NCI-H510A treated with DMSO at 0.1 percent for 48 hours (cell line): ENCODE data around the gene PCBP3.
"Not testable (repeated sequence)": the region's sequence is repeated elsewhere in the genome, so short reads cannot be mapped to it uniquely, and the experiment has no call there.

Source experiments
- DNase-seq: peaks from one replicate; lab custom pipeline; 2025; lab: John Stamatoyannopoulos, UW

PCBP3 gene

GRCh38 chr21:45613396-45613795 lies 30.1 kb upstream of the PCBP3 start:
- no peak for DNase-seq

GRCh38 chr21:45613881-45614280 lies 29.6 kb upstream of the PCBP3 start:
- no peak for DNase-seq

DNA sequence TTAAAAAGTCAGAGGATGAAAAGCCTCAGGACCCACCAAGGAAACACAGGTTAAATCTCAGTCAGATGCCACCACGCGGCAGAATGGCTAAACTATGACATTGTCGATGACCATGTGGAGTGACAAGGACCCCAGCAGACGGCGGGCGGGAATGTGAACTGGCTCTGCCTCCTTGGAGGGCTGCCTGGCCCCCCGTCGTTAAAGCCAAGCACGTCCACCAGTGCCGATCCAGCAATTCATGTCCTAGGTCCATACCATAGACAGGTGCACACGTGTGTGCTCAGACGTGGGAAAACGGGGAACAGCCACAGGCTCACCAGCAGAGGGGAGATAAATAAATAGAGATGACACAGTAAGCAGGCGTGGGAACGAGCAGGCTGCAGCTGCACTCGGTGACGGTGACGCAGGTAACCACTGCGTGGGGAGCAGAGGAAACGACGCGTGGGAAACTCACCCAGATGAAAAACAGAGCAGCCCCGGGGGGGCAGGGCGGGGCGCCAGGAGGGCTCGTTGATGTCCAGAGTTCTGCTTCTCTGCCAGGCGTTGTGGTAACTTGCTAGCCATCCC lies 28.3 kb upstream of the PCBP3 start:
- DNase-seq: no peak

GRCh38 chr21:45617021-45617921 lies 26.3 kb upstream of the PCBP3 start:
- no peak for DNase-seq

DNA sequence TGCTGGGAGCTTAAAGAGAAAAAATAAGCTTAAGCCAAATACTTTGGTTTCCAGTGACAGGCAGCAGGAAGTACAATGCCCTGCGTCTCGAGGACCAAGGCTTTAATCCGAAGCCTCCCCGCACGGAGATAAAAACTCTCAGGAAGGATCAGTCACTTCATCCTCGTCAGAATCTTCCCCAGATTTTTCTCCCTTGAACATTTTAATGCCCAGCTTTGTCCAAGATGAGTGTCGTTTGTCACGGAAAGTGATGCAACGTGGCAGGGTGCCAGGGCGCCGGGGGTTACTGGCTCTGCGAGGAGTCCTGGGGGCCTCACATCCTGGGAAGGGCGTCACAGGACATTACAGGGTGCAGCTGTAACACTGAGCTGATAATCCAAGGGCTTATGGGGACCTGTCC lies 25.2 kb upstream of the PCBP3 start:
- no peak for DNase-seq

DNA sequence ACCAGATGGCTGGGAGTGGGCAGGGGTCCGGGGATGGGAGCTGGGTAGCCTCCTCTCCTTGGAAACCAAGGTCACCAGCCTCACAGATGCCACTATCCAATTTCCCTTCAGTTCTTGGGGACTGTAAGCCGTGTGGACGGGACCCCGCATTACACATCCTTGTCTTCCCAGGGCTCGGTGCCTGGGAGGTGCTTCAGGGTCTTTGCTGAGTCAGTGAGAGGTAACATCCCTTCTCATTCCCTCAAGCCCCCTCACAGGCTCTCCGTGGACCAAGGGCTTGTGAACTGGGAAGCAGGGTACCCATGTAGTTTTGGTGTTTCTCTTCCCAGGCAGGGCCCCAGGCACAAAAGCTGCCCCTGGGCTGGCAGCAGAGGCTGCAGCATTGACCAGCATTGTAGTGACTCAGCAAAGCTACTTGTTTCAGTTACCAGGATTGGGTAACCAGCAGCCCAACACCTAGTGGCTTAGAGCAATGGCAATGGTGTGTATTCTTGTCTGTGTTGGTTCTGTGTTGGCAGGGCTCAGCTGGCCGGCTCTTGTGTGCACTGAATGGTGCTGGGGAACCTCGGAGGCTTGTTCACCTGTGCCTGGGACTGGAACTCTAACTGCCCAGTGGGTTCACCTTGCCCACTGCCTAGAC lies 24.6 kb upstream of the PCBP3 start:
- DNase-seq: no peak

DNA sequence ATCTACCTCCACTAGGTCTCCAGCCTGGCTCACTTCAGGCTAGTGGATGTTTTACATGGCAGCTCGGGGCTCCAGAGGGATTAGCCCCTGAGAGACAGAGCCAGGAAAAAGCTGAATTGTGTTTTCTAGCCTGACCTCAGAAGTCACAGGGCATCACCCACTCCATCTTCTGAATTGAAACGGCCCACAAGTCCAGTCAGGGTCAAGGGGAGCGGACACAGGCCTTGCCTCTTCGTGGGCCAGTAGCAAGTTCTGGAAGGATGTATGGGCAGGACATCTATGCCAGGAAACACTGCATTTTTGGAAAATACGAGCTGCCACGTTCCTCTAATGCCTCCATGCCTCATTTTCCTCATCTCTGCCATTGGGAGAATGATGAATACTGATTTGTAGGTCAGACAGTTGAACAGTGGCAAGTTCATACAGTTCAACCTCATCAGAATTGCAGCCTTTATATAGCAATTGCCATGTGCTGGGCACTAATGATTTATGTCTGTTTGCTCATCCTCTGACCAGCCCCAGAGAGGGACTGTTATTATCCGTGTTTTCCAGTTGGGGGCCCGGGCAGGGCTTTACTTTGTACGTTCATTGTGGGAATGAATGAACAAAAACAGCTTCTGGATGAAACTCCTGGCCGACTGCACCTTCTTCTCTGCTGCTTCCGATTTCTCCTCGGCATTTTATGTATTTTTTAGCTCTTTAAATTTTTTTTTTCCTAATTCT lies 23.2 kb upstream of the PCBP3 start:
- DNase-seq: no peak

DNA sequence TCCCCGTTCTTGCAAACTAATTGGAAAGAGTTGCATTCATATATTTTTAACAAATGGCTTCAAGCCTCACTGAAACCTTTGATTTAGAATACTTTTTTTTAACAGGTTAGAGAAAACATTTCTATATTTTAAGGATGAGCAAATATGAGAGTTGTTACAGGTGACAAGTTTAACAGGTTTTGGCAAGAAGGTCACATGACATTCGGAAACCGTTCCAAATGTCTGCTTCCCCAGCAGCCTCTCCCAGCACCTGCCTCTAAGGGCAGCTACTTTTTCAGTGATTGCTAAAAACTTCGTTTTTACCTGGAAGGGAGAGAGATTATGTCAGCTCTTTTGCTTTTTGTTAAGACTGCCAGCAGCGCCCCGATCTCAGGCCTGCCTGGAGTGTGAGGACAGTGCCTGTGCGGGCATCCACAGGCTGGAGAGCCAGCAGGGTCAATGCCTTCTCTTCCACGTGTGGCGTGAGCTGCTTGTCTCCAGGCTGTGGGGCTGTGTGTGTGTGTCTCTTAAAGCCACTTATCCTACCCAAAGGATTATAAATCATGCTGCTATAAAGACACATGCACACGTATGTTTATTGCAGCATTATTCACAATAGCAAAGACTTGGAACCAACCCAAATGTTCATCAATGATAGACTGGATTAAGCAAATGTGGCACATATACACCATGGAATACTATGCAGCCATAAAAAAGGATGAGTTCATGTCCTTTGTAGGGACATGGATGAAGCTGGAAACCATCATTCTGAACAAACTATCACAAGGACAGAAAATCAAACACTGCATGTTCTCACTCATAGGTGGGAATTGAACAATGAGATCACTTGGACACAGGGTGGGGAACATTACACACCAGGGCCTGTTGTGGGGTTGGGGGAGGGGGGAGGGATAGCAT lies 21.8 kb upstream of the PCBP3 start:
- DNase-seq: not testable (repeated sequence)

DNA sequence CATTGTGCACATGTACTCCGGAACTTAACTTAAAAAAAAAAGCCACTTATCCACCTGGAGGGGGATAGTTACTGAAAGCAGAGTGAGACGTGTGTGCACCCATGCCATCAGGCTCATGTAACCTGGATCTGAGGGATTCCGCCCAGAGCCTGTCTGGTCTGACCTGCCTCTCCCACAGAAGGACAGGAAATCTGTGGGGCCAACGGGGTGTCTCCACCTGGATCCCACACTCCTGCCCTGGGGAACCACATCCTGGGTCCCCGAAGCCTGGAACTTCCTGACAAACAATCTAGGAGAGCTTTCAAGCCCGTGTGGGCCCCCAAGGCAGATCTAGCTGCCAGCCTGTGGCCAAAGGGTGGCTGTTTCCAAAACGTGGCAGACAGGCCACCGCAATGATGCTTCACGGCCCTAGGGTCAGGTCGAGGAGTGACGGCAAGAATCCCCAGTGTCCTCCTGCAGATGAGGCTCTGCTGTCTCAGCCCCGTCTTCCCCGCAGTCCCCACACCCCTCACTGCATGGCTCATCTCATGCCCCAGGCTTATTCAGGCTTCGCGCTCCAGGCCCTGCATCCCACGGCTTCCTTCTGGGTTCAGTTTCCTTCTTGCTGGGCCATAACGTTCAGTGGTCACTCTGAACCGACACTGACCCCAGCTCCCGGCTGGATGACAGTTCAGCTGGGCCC lies 21.0 kb upstream of the PCBP3 start:
- DNase-seq: no peak

GRCh38 chr21:45623436-45623835 lies 20.1 kb upstream of the PCBP3 start:
- no peak for DNase-seq

- not testable (repeated sequence) for DNase-seq
Observed at GRCh38 chr21:45626127-45626526, 17.4 kb upstream of the PCBP3 start.

- DNase-seq: no peak
Observed at GRCh38 chr21:45629046-45629981, 14.2 kb upstream of the PCBP3 start.

GRCh38 chr21:45630066-45630694 lies 13.3 kb upstream of the PCBP3 start:
- DNase-seq: no peak

DNA sequence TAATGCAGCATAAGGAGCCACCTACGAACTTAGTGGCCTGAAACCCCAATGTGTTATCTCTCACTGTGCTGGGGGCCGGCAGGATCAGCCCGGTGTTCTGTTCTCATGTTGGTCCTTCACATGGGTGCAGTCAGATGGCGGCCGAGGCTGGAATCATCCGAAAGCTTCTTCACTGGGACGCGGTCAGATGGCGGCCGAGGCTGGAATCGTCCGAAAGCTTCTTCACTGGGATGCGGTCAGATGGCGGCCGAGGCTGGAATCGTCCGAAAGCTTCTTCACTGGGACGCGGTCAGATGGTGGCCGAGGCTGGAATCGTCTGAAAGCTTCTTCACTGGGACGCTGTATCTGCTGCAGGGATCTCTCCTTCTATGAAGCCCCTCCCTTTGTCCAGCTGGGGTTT lies 12.6 kb upstream of the PCBP3 start:
- no peak for DNase-seq

DNA sequence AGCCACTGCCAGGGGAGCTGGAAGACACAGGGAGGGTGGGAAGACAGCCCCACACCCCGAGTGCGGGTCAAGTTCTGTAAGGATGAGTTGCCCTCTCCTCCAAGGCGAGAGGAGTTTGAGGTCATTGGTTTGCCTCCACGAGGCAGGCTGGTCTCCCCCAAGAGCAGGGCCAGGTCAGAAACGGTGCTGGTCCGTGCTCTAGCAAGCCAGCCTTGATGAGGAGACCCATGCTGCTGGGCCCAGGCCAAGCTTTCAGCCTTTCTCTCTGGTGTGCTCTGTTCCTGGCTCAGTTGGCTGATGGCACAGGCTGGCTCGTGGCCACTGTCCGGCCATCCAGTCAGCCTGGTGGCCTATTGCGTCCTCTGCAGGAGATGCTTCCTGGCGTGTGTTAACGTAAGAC lies 12.0 kb upstream of the PCBP3 start:
- DNase-seq: no peak

GRCh38 chr21:45632160-45632559 lies 11.4 kb upstream of the PCBP3 start:
- no peak for DNase-seq

DNA sequence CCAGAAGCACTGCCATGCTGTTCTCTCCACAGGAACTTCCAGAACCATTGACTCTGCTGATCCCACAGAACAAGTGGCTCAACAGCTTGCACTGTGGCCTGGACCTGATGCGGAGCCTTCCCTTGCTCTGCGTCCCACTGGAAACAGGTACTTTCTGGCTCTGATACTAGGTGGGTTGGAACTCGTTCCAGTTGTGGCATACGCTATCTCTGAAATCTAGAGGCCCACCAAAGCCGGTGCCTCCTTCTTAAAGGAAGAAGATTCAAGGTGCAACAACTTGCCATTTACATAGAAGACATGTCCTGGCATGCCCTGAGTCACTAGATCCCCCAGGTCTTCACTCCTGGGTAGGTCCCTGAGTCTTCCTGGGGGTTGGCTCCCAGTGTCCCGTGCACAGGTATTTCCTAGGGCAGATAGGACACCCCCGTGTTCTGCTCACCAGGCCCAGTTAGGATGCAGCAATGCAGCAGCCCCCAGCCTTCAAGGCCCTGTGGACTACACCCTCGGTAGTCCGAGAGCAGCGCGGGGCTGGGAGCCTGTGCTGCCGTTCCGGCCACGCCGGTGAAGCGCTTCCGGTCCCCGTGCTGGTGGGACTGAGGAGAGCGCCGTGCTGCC lies 10.8 kb upstream of the PCBP3 start:
- DNase-seq: no peak

GRCh38 chr21:45634511-45635183 lies 8.9 kb upstream of the PCBP3 start:
- DNase-seq: no peak
